SK-N-SH treated with all-trans-retinoic acid at 6 μM for 48 hours (cell line): ENCODE results near the gene MSMO1.

ENCODE experiments used
- ATAC-seq: fragments of 200-7000 bp; cut with Tn5 transposase; 3 replicates; pipeline ENCODE4 v1.9.1; 2020; ENCODE audit warnings: mild to moderate bottlenecking, moderate library complexity
- ARNTL ChIP-seq: fragments of 450-650 bp; formaldehyde crosslinking; IDR thresholded peaks from 2 replicates; pipeline ENCODE4 v1.5.0; 2020; ENCODE audit warnings: low read depth, mild to moderate bottlenecking, moderate library complexity, borderline replicate concordance
- BACH2 ChIP-seq: fragments of 250-450 bp; sonication (Bioruptor Pico); IDR thresholded peaks from 2 replicates; pipeline ENCODE4 v1.9.0; 2021; ENCODE audit warnings: mild to moderate bottlenecking, borderline replicate concordance
- CSDC2 ChIP-seq: fragments of 250-450 bp; sonication (Bioruptor Pico); IDR thresholded peaks from 2 replicates; pipeline ENCODE4 v1.5.0; 2020; ENCODE audit warnings: mild to moderate bottlenecking, moderate library complexity
- ESRRG ChIP-seq: fragments of 250-450 bp; sonication (Bioruptor Pico); IDR thresholded peaks from 2 replicates; pipeline ENCODE4 v1.6.1; 2021; ENCODE audit warnings: mild to moderate bottlenecking
- GLIS3 ChIP-seq: fragments of 250-450 bp; sonication (Bioruptor Pico); IDR thresholded peaks from 2 replicates; pipeline ENCODE4 v1.5.0; 2020; ENCODE audit warnings: mild to moderate bottlenecking, moderate library complexity
- ISL1 ChIP-seq: fragments of 250-450 bp; sonication (Bioruptor Pico); IDR thresholded peaks from 2 replicates; pipeline ENCODE4 v2.1.2; 2022; ENCODE audit warnings: mild to moderate bottlenecking, moderate library complexity
- OSR1 ChIP-seq: fragments of 250-450 bp; sonication (Bioruptor Pico); IDR thresholded peaks from 2 replicates; pipeline ENCODE4 v1.8.0; 2022; ENCODE audit warnings: moderate library complexity, mild to moderate bottlenecking, inconsistent platforms
- RARB ChIP-seq: fragments of 250-450 bp; sonication (Bioruptor Pico); IDR thresholded peaks from 2 replicates; pipeline ENCODE4 v1.8.0; 2021; ENCODE audit warnings: mild to moderate bottlenecking, moderate library complexity
- SNAI2 ChIP-seq: fragments of 250-450 bp; sonication (Bioruptor Pico); IDR thresholded peaks from 2 replicates; pipeline ENCODE4 v1.5.0; 2020; ENCODE audit warnings: mild to moderate bottlenecking, moderate library complexity
- TCF4 ChIP-seq: fragments of 250-450 bp; sonication (Bioruptor Pico); IDR thresholded peaks from 2 replicates; pipeline ENCODE4 v1.8.0; 2021; ENCODE audit warnings: mild to moderate bottlenecking, moderate library complexity, borderline replicate concordance
- ZC3H10 ChIP-seq: fragments of 250-450 bp; sonication (Bioruptor Pico); IDR thresholded peaks from 2 replicates; pipeline ENCODE4 v1.5.1; 2021; ENCODE audit warnings: mild to moderate bottlenecking, moderate library complexity
- ZFP3 ChIP-seq: fragments of 250-450 bp; sonication (Bioruptor Pico); IDR thresholded peaks from 2 replicates; pipeline ENCODE4 v1.5.0; 2020; ENCODE audit warnings: mild to moderate bottlenecking, moderate library complexity
- ZFP30 ChIP-seq: fragments of 450-650 bp; formaldehyde crosslinking; IDR thresholded peaks from 2 replicates; pipeline ENCODE4 v1.5.0; 2022; ENCODE audit warnings: mild to moderate bottlenecking, moderate library complexity
- ZNF565 ChIP-seq: fragments of 450-650 bp; formaldehyde crosslinking; conservative IDR thresholded peaks from 2 replicates; pipeline ENCODE4 v1.5.0; 2020; ENCODE audit warnings: low read depth, mild to moderate bottlenecking, moderate library complexity
- ZNF70 ChIP-seq: fragments of 450-650 bp; formaldehyde crosslinking; IDR thresholded peaks from 2 replicates; pipeline ENCODE4 v1.5.0; 2020; ENCODE audit warnings: mild to moderate bottlenecking, moderate library complexity
- ZNF8 ChIP-seq: fragments of 450-650 bp; formaldehyde crosslinking; IDR thresholded peaks from 2 replicates; pipeline ENCODE4 v1.5.0; 2020; ENCODE audit warnings: mild to moderate bottlenecking, moderate library complexity
- TF ChIP-seq, protein P1 (sequence below): fragments of 250-450 bp; sonication (Bioruptor Pico); IDR thresholded peaks from 2 replicates; pipeline ENCODE4 v1.5.1; 2021; ENCODE audit warnings: mild to moderate bottlenecking, moderate library complexity
- TF ChIP-seq, protein P2 (sequence below): fragments of 250-450 bp; sonication (Bioruptor Pico); IDR thresholded peaks from 2 replicates; pipeline ENCODE4 v1.8.0; 2020; ENCODE audit warnings: mild to moderate bottlenecking, moderate library complexity, borderline replicate concordance
- TF ChIP-seq, protein P3 (sequence below): fragments of 250-450 bp; sonication (Bioruptor Pico); IDR thresholded peaks from 2 replicates; pipeline ENCODE4 v1.5.0; 2020; ENCODE audit warnings: mild to moderate bottlenecking, moderate library complexity
- TF ChIP-seq, protein P4 (sequence below): fragments of 250-450 bp; sonication (Bioruptor Pico); IDR thresholded peaks from 2 replicates; pipeline ENCODE4 v1.5.1; 2020; ENCODE audit warnings: low read depth, mild to moderate bottlenecking, moderate library complexity
- TF ChIP-seq, protein P5 (sequence below): fragments of 250-450 bp; sonication (Bioruptor Pico); IDR thresholded peaks from 2 replicates; pipeline ENCODE4 v1.8.0; 2021; ENCODE audit warnings: low read depth, mild to moderate bottlenecking, moderate library complexity, borderline replicate concordance

MSMO1 gene

DNA sequence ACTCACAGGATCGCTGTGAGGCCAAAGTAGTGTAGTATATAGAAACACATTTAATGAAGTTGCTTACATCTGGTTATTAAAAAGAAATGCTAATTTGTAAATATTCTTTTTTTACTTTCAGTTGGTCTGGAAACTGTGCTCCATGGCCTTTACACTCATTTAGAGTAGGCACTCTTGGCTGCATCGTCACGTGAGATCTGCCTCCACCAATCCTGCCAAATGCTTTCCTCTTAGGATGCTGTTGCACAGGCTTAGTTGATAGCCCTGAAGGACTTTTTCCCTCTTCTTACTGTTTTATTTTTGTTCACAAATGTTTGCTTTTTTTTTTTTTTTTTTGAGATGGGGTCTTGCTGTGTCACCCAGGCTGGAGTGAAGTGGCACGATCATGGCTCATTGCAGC lies 57.7 kb downstream of the MSMO1 start:
- ATAC-seq: peak; percentile 15; the same call in 2 of the 3 replicates

DNA sequence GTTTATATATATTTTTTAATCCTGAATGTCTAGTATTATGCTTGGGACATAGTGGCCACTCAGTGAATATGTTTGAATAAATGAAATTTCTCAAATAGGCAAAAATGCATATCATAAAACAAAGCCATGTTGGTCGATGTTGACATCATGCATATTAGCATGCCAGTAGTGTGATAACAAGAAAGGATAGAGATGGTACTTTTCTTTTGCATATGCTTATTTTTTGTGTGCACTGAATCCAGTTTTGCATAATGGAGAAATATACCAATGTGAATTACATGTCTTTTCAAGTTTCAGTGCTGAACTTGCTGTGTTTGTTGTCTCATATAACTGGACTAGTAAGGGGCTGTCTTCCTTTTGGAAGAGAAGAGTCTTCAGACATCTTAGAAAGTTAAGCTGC lies 58.9 kb downstream of the MSMO1 start:
- TF ChIP-seq ZC3H10: no peak
- TF ChIP-seq ESRRG: no peak
- TF ChIP-seq, protein P1, sequence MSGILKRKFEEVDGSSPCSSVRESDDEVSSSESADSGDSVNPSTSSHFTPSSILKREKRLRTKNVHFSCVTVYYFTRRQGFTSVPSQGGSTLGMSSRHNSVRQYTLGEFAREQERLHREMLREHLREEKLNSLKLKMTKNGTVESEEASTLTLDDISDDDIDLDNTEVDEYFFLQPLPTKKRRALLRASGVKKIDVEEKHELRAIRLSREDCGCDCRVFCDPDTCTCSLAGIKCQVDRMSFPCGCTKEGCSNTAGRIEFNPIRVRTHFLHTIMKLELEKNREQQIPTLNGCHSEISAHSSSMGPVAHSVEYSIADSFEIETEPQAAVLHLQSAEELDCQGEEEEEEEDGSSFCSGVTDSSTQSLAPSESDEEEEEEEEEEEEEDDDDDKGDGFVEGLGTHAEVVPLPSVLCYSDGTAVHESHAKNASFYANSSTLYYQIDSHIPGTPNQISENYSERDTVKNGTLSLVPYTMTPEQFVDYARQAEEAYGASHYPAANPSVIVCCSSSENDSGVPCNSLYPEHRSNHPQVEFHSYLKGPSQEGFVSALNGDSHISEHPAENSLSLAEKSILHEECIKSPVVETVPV: no peak
- no peak for TF ChIP-seq RARB (CRISPR knock-in tag)
- TF ChIP-seq ZNF70 (CRISPR knock-in tag): no peak
- TF ChIP-seq, protein P2, sequence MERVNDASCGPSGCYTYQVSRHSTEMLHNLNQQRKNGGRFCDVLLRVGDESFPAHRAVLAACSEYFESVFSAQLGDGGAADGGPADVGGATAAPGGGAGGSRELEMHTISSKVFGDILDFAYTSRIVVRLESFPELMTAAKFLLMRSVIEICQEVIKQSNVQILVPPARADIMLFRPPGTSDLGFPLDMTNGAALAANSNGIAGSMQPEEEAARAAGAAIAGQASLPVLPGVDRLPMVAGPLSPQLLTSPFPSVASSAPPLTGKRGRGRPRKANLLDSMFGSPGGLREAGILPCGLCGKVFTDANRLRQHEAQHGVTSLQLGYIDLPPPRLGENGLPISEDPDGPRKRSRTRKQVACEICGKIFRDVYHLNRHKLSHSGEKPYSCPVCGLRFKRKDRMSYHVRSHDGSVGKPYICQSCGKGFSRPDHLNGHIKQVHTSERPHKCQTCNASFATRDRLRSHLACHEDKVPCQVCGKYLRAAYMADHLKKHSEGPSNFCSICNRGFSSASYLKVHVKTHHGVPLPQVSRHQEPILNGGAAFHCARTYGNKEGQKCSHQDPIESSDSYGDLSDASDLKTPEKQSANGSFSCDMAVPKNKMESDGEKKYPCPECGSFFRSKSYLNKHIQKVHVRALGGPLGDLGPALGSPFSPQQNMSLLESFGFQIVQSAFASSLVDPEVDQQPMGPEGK (CRISPR knock-in tag): no peak
- TF ChIP-seq, protein P3, sequence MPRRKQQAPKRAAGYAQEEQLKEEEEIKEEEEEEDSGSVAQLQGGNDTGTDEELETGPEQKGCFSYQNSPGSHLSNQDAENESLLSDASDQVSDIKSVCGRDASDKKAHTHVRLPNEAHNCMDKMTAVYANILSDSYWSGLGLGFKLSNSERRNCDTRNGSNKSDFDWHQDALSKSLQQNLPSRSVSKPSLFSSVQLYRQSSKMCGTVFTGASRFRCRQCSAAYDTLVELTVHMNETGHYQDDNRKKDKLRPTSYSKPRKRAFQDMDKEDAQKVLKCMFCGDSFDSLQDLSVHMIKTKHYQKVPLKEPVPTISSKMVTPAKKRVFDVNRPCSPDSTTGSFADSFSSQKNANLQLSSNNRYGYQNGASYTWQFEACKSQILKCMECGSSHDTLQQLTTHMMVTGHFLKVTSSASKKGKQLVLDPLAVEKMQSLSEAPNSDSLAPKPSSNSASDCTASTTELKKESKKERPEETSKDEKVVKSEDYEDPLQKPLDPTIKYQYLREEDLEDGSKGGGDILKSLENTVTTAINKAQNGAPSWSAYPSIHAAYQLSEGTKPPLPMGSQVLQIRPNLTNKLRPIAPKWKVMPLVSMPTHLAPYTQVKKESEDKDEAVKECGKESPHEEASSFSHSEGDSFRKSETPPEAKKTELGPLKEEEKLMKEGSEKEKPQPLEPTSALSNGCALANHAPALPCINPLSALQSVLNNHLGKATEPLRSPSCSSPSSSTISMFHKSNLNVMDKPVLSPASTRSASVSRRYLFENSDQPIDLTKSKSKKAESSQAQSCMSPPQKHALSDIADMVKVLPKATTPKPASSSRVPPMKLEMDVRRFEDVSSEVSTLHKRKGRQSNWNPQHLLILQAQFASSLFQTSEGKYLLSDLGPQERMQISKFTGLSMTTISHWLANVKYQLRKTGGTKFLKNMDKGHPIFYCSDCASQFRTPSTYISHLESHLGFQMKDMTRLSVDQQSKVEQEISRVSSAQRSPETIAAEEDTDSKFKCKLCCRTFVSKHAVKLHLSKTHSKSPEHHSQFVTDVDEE (CRISPR knock-in tag): no peak
- TF ChIP-seq ISL1 (CRISPR knock-in tag): no peak
- TF ChIP-seq ZFP3 (CRISPR knock-in tag): no peak
- no peak for TF ChIP-seq BACH2 (CRISPR knock-in tag)
- no peak for TF ChIP-seq TCF4 (CRISPR knock-in tag)
- no peak for TF ChIP-seq CSDC2 (CRISPR knock-in tag)
- TF ChIP-seq GLIS3 (CRISPR knock-in tag): no peak
- TF ChIP-seq ZNF565 (CRISPR knock-in tag): no peak
- TF ChIP-seq, protein P4, sequence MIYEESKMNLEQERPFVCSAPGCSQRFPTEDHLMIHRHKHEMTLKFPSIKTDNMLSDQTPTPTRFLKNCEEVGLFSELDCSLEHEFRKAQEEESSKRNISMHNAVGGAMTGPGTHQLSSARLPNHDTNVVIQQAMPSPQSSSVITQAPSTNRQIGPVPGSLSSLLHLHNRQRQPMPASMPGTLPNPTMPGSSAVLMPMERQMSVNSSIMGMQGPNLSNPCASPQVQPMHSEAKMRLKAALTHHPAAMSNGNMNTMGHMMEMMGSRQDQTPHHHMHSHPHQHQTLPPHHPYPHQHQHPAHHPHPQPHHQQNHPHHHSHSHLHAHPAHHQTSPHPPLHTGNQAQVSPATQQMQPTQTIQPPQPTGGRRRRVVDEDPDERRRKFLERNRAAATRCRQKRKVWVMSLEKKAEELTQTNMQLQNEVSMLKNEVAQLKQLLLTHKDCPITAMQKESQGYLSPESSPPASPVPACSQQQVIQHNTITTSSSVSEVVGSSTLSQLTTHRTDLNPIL: no peak
- no peak for TF ChIP-seq ZNF8 (CRISPR knock-in tag)
- ATAC-seq: no peak

More for the DNA sequence above, 57.7 kb downstream of the MSMO1 start:
- TF ChIP-seq SNAI2 (CRISPR knock-in tag) (no peak), ARNTL (CRISPR knock-in tag) (no peak), ZNF70 (CRISPR knock-in tag) (no peak)
- TF ChIP-seq, protein P5, sequence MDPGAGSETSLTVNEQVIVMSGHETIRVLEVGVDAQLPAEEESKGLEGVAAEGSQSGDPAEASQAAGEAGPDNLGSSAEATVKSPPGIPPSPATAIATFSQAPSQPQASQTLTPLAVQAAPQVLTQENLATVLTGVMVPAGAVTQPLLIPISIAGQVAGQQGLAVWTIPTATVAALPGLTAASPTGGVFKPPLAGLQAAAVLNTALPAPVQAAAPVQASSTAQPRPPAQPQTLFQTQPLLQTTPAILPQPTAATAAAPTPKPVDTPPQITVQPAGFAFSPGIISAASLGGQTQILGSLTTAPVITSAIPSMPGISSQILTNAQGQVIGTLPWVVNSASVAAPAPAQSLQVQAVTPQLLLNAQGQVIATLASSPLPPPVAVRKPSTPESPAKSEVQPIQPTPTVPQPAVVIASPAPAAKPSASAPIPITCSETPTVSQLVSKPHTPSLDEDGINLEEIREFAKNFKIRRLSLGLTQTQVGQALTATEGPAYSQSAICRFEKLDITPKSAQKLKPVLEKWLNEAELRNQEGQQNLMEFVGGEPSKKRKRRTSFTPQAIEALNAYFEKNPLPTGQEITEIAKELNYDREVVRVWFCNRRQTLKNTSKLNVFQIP: no peak

DNA sequence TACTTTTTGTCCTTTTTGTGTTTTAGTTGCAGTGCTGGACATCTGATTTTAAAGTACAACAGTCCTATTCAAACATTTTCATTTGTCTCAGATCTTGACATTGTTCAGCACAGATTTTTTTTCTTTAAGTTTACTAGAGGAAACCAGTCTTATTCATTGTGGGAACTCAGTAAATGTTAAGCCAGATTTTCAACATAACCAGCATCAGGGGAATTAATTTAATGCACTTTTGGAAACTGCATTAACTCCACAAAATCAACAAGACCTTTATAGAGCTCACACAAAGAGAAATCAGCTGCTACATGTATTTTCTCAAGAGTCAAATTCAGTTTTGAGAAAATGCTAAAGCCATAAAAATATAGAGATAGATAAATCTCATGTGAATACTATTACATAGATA lies 61.3 kb downstream of the MSMO1 start:
- ATAC-seq: no peak
- TF ChIP-seq GLIS3 (CRISPR knock-in tag) (no peak), CSDC2 (CRISPR knock-in tag) (no peak), ZNF8 (CRISPR knock-in tag) (no peak), OSR1 (CRISPR knock-in tag) (no peak), ZFP3 (CRISPR knock-in tag) (no peak), ZNF565 (CRISPR knock-in tag) (no peak), ZC3H10 (no peak), ISL1 (CRISPR knock-in tag) (no peak), TCF4 (CRISPR knock-in tag) (no peak), ZNF70 (CRISPR knock-in tag) (no peak), ESRRG (no peak), BACH2 (CRISPR knock-in tag) (no peak), ZFP30 (CRISPR knock-in tag) (no peak), SNAI2 (CRISPR knock-in tag) (no peak)
- TF ChIP-seq, protein P5: no peak
- TF ChIP-seq, protein P4: no peak
- TF ChIP-seq, protein P1: no peak
- TF ChIP-seq, protein P2 (CRISPR knock-in tag): no peak
